Neuronal stem cell (in vitro differentiated cells): ENCODE results near the gene SDR39U1.

ENCODE experiments used
- DNase-seq: peaks from one replicate; pipeline ENCODE4 v3.0.0-alpha.2; 2013; ENCODE audit warnings: low spot score
- H2AFZ ChIP-seq: one replicate; pipeline ENCODE4 v1.6.1; 2013; ENCODE audit warnings: mild to moderate bottlenecking, low read length, inconsistent platforms
- H2AK5ac ChIP-seq: 2 replicates; pipeline ENCODE4 v1.6.1; 2013; ENCODE audit warnings: low read depth, mild to moderate bottlenecking, inconsistent platforms, low read length, moderate library complexity, mixed read lengths
- H2BK120ac ChIP-seq: 2 replicates; pipeline ENCODE4 v1.6.1; 2013; ENCODE audit warnings: low read depth, mild to moderate bottlenecking, inconsistent platforms, low read length, moderate library complexity, mixed read lengths
- H2BK12ac ChIP-seq: one replicate; pipeline ENCODE4 v1.6.1; 2013; ENCODE audit warnings: low read length, inconsistent platforms
- H2BK15ac ChIP-seq: 2 replicates; pipeline ENCODE4 v1.6.1; 2013; ENCODE audit warnings: mild to moderate bottlenecking, low read length, inconsistent platforms, mixed read lengths
- H2BK5ac ChIP-seq: one replicate; pipeline ENCODE4 v1.6.1; 2013; ENCODE audit warnings: inconsistent platforms, mild to moderate bottlenecking, low read length, moderate library complexity
- H3K14ac ChIP-seq: one replicate; pipeline ENCODE4 v1.6.1; 2013; ENCODE audit warnings: low read length, inconsistent platforms
- H3K18ac ChIP-seq: 2 replicates; pipeline ENCODE4 v1.6.1; 2013; ENCODE audit warnings: low read length, inconsistent platforms
- H3K23ac ChIP-seq: 2 replicates; pipeline ENCODE4 v1.6.1; 2013; ENCODE audit warnings: low read depth, mild to moderate bottlenecking, mixed read lengths, low read length, inconsistent platforms; ENCODE audit not compliant: poor library complexity
- H3K27ac ChIP-seq: replicated peaks from 3 replicates; pipeline ENCODE4 v1.5.1; 2013; ENCODE audit warnings: low read length, inconsistent platforms
- H3K27me3 ChIP-seq, 3 experiments: 2 replicates each; pipeline ENCODE4 v1.6.1; 2013; ENCODE audit warnings: low read length in 3 of 3, mild to moderate bottlenecking in 2 of 3, inconsistent platforms in 1 of 3, low read depth in 1 of 3, mixed read lengths in 1 of 3, moderate library complexity in 1 of 3; ENCODE audit not compliant: control insufficient read depth in 3 of 3, insufficient read depth in 3 of 3
- H3K36me3 ChIP-seq, 2 donors: replicated peaks in 1 of 2; 2 replicates each; pipeline ENCODE4 v1.6.1; 2013; ENCODE audit warnings: low read length in 2 of 2; ENCODE audit not compliant: control insufficient read depth in 2 of 2, insufficient read depth in 2 of 2
- H3K4ac ChIP-seq: 2 replicates; pipeline ENCODE4 v1.6.1; 2013; ENCODE audit warnings: inconsistent platforms, mild to moderate bottlenecking, low read length, moderate library complexity
- H3K4me1 ChIP-seq, 2 donors: 1 replicate in 1 of 2; 2 replicates in 1 of 2; pipeline ENCODE4 v1.6.1; 2013; ENCODE audit warnings: low read length in 2 of 2, low read depth in 1 of 2; ENCODE audit not compliant: control insufficient read depth in 2 of 2, insufficient read depth in 1 of 2
- H3K4me2 ChIP-seq: one replicate; pipeline ENCODE4 v1.6.1; 2013; ENCODE audit warnings: mild to moderate bottlenecking, low read length, inconsistent platforms; ENCODE audit not compliant: insufficient read depth, poor library complexity, severe bottlenecking
- H3K4me3 ChIP-seq, 2 donors: 2 replicates each; pipeline ENCODE4 v1.5.1; 2013; ENCODE audit warnings: low read length in 2 of 2, mild to moderate bottlenecking in 2 of 2, inconsistent platforms in 1 of 2, moderate library complexity in 1 of 2
- H3K79me1 ChIP-seq: one replicate; pipeline ENCODE4 v1.6.1; 2013; ENCODE audit warnings: low read depth, mild to moderate bottlenecking, inconsistent platforms, low read length, moderate library complexity
- H3K9ac ChIP-seq: one replicate; pipeline ENCODE4 v1.6.1; 2013; ENCODE audit warnings: mild to moderate bottlenecking, low read depth, low read length, inconsistent platforms; ENCODE audit not compliant: poor library complexity
- H3K9me3 ChIP-seq, 2 donors: replicated peaks in 1 of 2; 2 replicates each; pipeline versions ENCODE3 to v1.6.1; 2013; ENCODE audit warnings: low read length in 2 of 2, mild to moderate bottlenecking in 2 of 2, inconsistent platforms in 1 of 2, low read depth in 1 of 2, mixed read lengths in 1 of 2, moderate library complexity in 1 of 2; ENCODE audit not compliant: control insufficient read depth in 2 of 2, insufficient read depth in 1 of 2
- H4K8ac ChIP-seq: one replicate; pipeline ENCODE4 v1.6.1; 2013; ENCODE audit warnings: low read depth, mild to moderate bottlenecking, inconsistent platforms, low read length, moderate library complexity
- H4K91ac ChIP-seq: one replicate; pipeline ENCODE4 v1.6.1; 2013; ENCODE audit warnings: low read length, low read depth, mild to moderate bottlenecking, inconsistent platforms; ENCODE audit not compliant: poor library complexity
- WGBS, 2 donors: extraction: QIAGEN DNeasy Blood & Tissue Kit; methylation state at CpG; one replicate each; pipeline ENCODE4 v1.1.7; 2013; ENCODE audit warnings: missing lambda C conversion rate in 2 of 2, mixed read lengths in 1 of 2; ENCODE audit not compliant: insufficient read length in 2 of 2, insufficient replicate concordance in 1 of 2; ENCODE audit errors: extremely low coverage in 2 of 2; 5-methylcytosine and 5-hydroxymethylcytosine counted together

SDR39U1 gene

DNA sequence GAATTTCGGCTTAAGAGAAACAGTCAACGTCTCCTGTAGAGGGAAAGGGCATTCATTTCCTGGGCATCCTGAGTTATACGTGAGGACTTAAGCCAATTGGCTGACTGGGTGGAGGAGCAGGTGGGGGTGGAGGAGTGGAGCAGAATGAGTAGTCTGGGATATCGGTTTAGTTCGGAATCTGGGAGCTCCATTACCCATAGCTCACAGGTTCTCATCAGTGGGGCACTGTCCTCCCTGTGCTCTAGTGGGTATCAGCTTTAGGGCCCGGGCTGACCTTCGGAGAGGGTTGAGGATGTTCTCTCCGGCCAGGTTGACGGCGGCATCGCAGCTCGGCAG is 704 bp downstream of the SDR39U1 start:
- Histone ChIP-seq H3K4me2 (peak overlapping the region; percentile 85), H2AK5ac (no peak overlapping the region)
- DNase-seq: no peak

DNA sequence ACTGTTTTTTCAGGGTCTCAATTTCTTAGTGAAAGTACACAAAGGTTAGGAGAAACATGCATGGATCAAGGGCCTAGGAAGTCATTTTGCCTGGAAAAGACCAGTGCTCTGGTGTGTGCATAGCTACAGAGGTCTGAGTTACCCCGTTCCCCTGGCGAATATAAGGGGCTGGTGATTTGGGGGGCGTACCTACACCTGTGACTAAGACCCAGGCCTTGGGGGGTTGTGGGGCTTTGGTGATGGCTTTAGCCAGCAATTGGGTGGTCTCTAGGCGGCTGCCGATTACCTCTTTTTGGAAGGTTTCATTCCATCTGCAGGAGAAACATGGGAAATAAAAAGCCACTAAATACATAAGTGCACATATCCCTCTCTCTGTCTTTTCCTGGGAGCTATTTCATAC is 1.1 kb downstream of the SDR39U1 start:
- H3K4me3 ChIP-seq: peak overlapping the region; percentile 80 to 94
- no peak overlapping the region for H2BK15ac ChIP-seq
- no CpG with 5 or more reads among the region's 5 CpGs for WGBS, 2 donors

More for the DNA sequence above, 704 bp downstream of the SDR39U1 start:
- peak overlapping the region; percentile 38 for H3K18ac ChIP-seq
- no CpG with 5 or more reads among the region's 12 CpGs for WGBS, 2 donors
- peak overlapping the region; percentile 33 for H2BK5ac ChIP-seq
- no peak overlapping the region for H2BK120ac ChIP-seq
- H4K91ac ChIP-seq: no peak overlapping the region
- H2BK12ac ChIP-seq: peak overlapping the region; percentile 4
- no peak overlapping the region for H3K14ac ChIP-seq
- peak overlapping the region; percentile 91 for H2AFZ ChIP-seq
- peak overlapping the region; percentile 89 for H3K23ac ChIP-seq
- no peaks in the 10 kb centered on the region for H3K9me3 ChIP-seq
- H3K27me3 ChIP-seq: no peaks in the 10 kb centered on the region
- no peak overlapping the region for H3K4ac ChIP-seq
- no peak overlapping the region for H4K8ac ChIP-seq
- peaks cover 3 to 11% of the 10 kb centered on the region in 2 donors for H3K4me1 ChIP-seq
- no peaks in the 10 kb centered on the region for H3K79me1 ChIP-seq
- no peak overlapping the region for H2BK15ac ChIP-seq
- H3K9ac ChIP-seq: peak overlapping the region; percentile 85
- H3K4me3 ChIP-seq: peak overlapping the region; percentile 80 to 94
- H3K27ac ChIP-seq: peak overlapping the region; percentile 99
- peaks cover 23 to 55% of the 10 kb centered on the region in 2 donors for H3K36me3 ChIP-seq

GRCh38 chr14:24440606-24441399 is 1.8 kb downstream of the SDR39U1 start:
- Histone ChIP-seq H3K23ac (no peak overlapping the region), H3K4ac (no peak overlapping the region), H3K27ac (no peak overlapping the region), H2BK12ac (no peak overlapping the region), H3K27me3 (no peaks in the 10 kb centered on the region), H3K36me3 (peaks cover 26 to 64% of the 10 kb centered on the region in 2 donors), H4K91ac (no peak overlapping the region), H3K79me1 (no peaks in the 10 kb centered on the region), H2AK5ac (no peak overlapping the region), H2AFZ (no peak overlapping the region), H3K18ac (no peak overlapping the region), H4K8ac (no peak overlapping the region), H2BK15ac (no peak overlapping the region), H3K9me3 (no peaks in the 10 kb centered on the region), H3K4me2 (no peak overlapping the region), H2BK5ac (no peak overlapping the region), H3K4me1 (peaks cover 3 to 11% of the 10 kb centered on the region in 2 donors), H3K4me3 (peak overlapping the region in 1 of 2 donors; percentile 80), H3K14ac (no peak overlapping the region), H3K9ac (no peak overlapping the region), H2BK120ac (no peak overlapping the region)
- WGBS, 2 donors: no CpG with 5 or more reads among the region's 8 CpGs
- DNase-seq: no peak

More for the DNA sequence above, 1.1 kb downstream of the SDR39U1 start:
- H3K9ac ChIP-seq: no peak overlapping the region
- H3K79me1 ChIP-seq: no peaks in the 10 kb centered on the region
- no peak for DNase-seq
- H4K91ac ChIP-seq: no peak overlapping the region
- no peak overlapping the region for H2BK5ac ChIP-seq
- H3K14ac ChIP-seq: no peak overlapping the region
- H3K4me1 ChIP-seq: peaks cover 3 to 11% of the 10 kb centered on the region in 2 donors
- no peak overlapping the region for H2BK12ac ChIP-seq
- H3K4ac ChIP-seq: no peak overlapping the region
- no peak overlapping the region for H2AK5ac ChIP-seq
- H3K4me2 ChIP-seq: peak overlapping the region; percentile 85
- H3K9me3 ChIP-seq: no peaks in the 10 kb centered on the region
- peak overlapping the region; percentile 91 for H2AFZ ChIP-seq
- no peak overlapping the region for H3K23ac ChIP-seq
- peaks cover 23 to 58% of the 10 kb centered on the region in 2 donors for H3K36me3 ChIP-seq
- no peaks in the 10 kb centered on the region for H3K27me3 ChIP-seq
- no peak overlapping the region for H4K8ac ChIP-seq
- H2BK120ac ChIP-seq: no peak overlapping the region
- no peak overlapping the region for H3K18ac ChIP-seq
- no peak overlapping the region for H3K27ac ChIP-seq

DNA sequence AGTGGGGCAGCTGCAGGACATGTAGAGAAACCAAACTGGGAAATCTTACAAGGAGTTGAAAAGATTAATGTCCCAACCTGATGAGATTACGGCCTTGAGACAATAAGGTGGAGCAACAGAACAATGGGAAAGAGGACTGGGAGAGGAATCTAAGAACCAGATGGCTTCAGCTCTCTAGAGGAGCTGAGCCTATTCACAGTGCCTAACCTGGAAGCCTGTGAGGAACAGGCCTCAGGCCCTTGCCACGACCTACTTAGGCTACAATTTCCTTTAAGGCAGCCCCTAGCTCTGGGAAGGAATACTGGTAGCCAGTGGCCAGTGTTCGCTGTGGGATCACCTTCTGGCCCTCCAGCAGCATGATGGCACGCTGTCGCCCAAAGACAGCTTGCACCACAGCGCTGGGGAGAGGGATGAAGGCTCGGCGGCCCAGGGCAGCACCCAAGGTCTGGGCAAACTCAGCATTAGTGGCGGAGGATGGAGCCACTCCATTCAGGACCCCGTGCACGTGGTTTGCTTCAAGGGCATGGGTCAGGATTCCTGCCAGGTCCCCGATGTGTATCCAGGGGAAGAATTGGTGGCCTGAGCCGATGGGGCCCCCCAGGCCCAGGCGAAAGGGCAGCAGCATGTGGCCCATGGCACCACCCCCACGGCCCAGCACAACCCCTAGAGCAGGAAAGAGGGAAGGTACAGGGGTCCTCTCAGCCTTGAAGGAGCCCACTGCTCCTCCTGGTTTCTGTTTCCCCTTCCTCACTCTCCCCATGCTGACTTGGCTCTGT is 2.6 kb downstream of the SDR39U1 start:
- no peak overlapping the region for H3K4me3 ChIP-seq
- H2BK5ac ChIP-seq: no peak overlapping the region
- no peak overlapping the region for H2BK12ac ChIP-seq
- no peak overlapping the region for H3K27ac ChIP-seq
- H3K9me3 ChIP-seq: no peaks in the 10 kb centered on the region
- H4K8ac ChIP-seq: no peak overlapping the region
- H2BK120ac ChIP-seq: no peak overlapping the region
- no peak overlapping the region for H2AK5ac ChIP-seq
- DNase-seq: no peak
- H2BK15ac ChIP-seq: no peak overlapping the region
- no peak overlapping the region for H3K4ac ChIP-seq
- H3K4me2 ChIP-seq: no peak overlapping the region
- no peak overlapping the region for H4K91ac ChIP-seq
- peak overlapping the region; percentile 25 for H3K23ac ChIP-seq
- peaks cover 28 to 65% of the 10 kb centered on the region in 2 donors for H3K36me3 ChIP-seq
- H3K9ac ChIP-seq: no peak overlapping the region
- no peaks in the 10 kb centered on the region for H3K79me1 ChIP-seq
- no CpG with 5 or more reads among the region's 15 CpGs for WGBS, 2 donors
- H3K4me1 ChIP-seq: peaks cover 3 to 11% of the 10 kb centered on the region in 2 donors
- H3K27me3 ChIP-seq: no peaks in the 10 kb centered on the region
- H3K18ac ChIP-seq: no peak overlapping the region
- no peak overlapping the region for H2AFZ ChIP-seq
- H3K14ac ChIP-seq: no peak overlapping the region
